GM12892 (cell line): Measurements from ENCODE around the gene AUNIP.
"Not testable (repeated sequence)": the region's sequence is repeated elsewhere in the genome, so short reads cannot be mapped to it uniquely, and the experiment has no call there.

Experiments used
- DNase-seq: peaks from one replicate; pipeline ENCODE4 v3.0.0; 2011; ENCODE audit not compliant: insufficient read length
- FAIRE-seq: peaks from 2 replicates; lab custom pipeline; 2011; peaks lifted over from hg19 to GRCh38; lab: Jason Lieb, UNC
- POLR2A ChIP-seq: IDR thresholded peaks from 2 replicates; pipeline ENCODE4 v1.6.1; 2011; ENCODE audit warnings: low read depth, low read length, control low read depth
- POLR2AphosphoS5 ChIP-seq: IDR thresholded peaks from 2 replicates; pipeline ENCODE4 v1.6.1; 2011; ENCODE audit warnings: low read depth, low read length, control low read depth
- TAF1 ChIP-seq: IDR thresholded peaks from 2 replicates; pipeline ENCODE4 v1.6.1; 2011; ENCODE audit warnings: low read depth, mild to moderate bottlenecking, control low read depth, low read length, borderline replicate concordance

AUNIP gene

DNA sequence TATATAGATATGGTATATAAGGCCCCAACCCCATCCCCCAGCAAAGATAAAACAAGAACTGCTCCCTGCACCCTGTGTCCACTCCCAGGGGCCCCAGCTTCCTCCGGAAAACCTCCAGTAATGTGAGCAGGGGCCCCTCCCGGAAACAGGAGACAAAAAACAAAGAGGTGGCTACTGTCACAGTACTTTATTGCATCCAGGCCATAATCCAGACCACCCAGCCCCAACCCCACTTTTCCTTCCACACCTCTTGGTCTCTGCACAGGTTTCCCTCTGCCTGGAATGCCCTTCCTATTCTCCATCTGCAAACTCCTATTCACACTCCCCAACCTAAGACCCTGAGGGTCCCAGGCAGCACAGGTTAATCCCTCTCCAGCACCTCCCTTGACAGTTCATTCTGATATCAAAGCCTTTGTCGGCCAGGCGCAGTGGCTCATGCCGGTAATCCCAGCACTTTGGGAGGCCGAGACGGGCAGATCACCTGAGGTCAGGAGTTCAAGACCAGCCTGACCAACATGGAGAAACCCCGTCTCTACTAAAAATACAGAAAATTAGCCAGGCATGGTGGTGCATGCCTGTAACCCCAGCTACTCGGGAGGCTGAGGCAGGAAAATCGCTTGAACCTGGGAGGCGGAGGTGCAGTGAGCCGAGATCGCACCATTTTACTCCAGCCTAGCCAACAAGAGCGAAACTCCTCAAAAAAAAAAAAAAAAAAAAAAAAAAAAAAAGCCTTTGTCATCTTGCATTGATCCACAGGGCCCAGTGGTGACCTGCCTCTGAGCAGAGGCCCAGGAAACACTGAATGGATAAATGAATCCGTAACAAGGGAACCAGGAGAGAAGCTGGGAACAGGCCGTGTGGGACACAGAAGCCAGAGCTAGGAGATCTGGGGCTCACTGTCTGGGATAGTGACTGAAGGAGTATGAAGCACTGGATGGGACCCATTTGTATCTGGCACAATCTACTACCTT, 2.3 kb upstream of the AUNIP start:
- no peak for FAIRE-seq
- TF ChIP-seq TAF1 (no peak), POLR2AphosphoS5 (no peak)
- DNase-seq: no peak

DNA sequence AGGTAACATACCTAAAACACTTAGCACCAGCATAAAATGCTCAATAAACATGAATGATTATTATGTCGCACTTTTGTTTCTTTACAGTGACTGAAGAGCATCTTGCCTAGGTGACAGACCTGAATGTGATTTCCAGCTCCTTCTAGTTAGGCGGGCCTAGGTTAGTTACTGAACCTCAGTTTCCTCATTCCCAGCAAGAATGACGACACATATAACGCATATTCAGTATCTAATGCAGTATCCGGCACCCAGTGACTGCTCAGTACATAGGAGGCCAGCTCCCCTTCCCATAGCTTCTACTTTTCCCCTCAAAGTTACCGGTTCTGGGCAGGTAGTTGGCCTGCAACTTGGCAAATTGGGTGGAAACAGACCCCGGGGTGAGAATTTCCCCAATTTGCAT, 763 bp downstream of the AUNIP start:
- no peak for DNase-seq
- peak; percentile 57 for FAIRE-seq
- TF ChIP-seq POLR2AphosphoS5 (no peak), TAF1 (no peak), POLR2A (no peak)

DNA sequence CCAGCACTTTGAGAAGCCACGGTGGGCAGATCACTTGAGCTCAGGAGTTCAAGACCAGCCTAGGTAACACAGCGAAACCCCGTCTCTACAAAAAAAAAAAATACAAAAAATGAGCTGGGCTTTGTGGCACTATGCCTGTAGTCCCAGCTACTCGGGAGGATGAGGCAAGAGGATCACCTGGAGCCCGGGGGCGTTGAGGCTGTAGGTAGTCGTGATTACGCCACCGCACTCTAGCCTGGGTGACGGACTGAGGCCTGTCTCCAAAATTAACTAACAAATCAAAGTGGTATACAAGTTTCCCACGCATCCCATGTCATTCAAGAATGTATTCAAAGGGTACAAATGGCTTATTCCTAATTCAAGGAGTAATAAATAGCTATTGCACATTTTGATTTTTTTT, 2.4 kb downstream of the AUNIP start:
- no peak for DNase-seq
- TF ChIP-seq POLR2A (no peak), TAF1 (no peak), POLR2AphosphoS5 (no peak)
- no peak for FAIRE-seq

DNA sequence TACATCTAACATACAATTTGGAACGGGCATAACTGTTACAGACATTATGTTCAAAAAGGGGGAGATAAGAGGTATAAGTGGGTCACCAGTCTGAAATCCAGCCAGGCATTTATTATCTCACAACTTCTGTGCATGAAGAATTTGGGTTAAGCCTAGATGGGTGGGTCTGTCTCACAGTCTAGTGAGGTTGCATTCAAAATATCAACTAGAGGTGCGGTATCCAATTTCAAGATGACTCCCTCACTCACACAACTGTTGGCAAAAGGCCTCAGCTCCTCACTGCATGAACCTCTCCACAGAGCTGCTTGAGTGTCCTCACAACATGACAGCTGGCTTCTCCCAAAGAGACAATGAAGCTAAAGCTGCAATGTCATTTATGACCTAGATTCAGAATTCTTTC, 4.7 kb downstream of the AUNIP start:
- DNase-seq: no peak
- TF ChIP-seq POLR2AphosphoS5: no peak
- no peak for TF ChIP-seq TAF1
- TF ChIP-seq POLR2A: no peak

DNA sequence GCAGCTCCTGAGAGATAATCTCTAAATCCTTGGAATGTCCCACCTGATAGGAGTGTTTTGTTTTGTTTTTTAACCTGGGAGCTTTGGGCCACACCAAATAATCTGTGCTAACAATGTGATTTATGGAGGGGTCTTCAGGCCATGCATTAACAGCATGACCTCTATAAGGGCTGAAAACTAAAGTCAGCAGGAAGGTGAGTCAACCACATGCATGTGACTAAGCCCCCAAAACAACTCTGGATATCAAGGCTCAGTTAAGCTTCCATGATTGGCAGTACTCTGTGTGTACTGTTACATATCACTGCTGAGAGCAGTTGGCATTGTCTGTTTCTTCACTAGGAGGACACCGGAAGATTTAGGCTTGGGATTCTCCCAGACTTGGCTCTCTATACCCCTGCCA, 10.7 kb downstream of the AUNIP start:
- no peak for FAIRE-seq
- no peak for DNase-seq
- TF ChIP-seq TAF1 (no peak), POLR2A (no peak), POLR2AphosphoS5 (no peak)

More for the DNA sequence above, 4.7 kb downstream of the AUNIP start:
- FAIRE-seq: no peak

DNA sequence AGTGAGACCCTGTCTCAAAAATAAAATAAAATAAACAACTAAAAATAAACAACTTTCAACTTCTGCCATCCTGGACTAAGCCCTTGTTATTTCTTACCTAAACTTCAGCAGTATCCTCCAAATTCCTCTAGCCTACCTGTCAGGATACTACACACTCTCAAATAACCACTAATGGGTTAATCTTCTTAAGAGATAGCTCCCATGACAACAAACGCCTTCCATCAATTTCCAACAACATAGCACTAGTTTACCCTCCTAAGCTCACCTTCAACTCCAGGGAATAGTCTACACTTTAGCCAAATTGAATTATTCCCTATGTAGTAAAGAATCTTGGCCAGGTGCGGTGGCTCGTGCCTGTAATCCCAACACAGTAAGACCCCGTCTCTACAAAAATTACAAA, 11.3 kb downstream of the AUNIP start:
- TF ChIP-seq POLR2A (no peak), TAF1 (no peak), POLR2AphosphoS5 (no peak)
- DNase-seq: no peak
- FAIRE-seq: no peak

DNA sequence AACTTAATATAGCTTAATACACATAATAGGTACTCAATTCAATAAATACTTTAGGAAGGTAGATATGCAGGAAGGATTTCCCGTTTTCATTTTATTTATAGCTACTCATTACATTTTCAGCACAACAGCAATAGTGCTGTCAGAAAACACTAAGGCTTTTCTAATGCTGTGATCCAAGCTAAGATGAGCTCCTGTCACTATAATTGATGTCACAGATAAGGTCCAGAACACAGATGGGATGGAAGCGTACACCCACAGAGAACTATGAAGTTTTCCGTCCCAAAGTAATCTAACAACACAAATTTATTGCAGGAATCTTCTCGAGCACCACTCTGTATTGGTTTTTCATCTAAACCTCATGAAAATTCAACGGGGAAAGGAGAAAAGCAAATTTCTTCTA, 13.6 kb downstream of the AUNIP start:
- DNase-seq (no peak), FAIRE-seq (no peak)
- no peak for TF ChIP-seq POLR2AphosphoS5
- no peak for TF ChIP-seq POLR2A
- no peak for TF ChIP-seq TAF1

DNA sequence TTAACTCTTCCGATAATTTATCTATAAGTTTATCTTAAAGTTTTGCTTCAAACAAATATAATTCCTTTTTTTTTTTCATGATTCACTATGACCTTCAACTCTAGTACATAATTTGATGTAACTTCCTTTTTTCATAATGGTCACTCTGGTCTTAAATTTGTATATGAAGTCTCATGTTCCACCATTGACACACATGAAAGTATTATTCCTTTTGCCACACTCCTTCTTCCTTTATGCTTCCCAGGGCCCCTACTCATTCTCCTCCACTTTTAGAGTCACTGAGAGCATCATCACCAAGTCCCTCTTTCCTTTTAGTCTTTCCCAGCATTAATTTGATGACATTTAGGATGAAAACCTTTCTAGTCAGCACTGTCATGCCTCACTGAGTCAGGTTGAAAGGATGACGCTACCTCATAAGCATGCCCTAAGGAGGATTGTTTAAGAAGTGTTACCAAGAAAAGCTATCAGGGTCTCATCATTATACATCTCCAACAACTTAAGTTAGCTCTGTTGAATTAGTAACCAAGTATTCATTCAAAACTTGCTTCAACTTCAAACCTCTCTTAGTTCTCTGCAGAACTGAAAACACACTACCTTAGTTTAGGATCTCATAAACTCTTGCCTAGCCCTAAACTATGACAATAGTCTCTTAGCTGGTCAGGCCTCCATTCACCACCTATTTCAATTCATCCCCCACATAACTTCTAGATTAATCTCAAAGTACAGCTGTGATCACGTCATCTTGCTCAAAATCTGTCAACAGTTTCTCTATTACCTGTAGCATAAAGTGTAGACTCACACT, 14.5 kb downstream of the AUNIP start:
- TF ChIP-seq TAF1: no peak
- TF ChIP-seq POLR2A: no peak
- TF ChIP-seq POLR2AphosphoS5: no peak
- DNase-seq: no peak
- no peak for FAIRE-seq

DNA sequence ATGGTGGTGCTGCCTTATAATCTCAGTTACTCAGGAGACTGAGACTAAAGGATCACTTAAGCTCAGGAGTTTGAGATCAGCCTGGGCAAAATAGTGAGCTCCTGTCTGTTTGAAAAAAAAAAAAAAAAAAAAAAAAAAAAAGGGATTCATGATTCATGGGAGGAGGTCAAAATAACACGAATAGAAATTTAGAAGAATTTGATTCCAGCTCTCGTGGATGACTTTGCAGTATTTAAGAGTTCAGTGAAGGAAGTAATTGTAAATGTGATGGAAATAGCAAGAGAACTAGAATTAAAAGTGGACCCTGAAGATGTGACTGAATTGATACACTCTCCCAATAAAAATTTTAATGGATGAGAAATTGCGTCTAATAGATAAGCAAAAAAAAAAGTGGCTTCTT, 15.8 kb downstream of the AUNIP start:
- DNase-seq (no peak), FAIRE-seq (no peak)
- TF ChIP-seq TAF1: no peak
- TF ChIP-seq POLR2AphosphoS5: no peak
- no peak for TF ChIP-seq POLR2A

DNA sequence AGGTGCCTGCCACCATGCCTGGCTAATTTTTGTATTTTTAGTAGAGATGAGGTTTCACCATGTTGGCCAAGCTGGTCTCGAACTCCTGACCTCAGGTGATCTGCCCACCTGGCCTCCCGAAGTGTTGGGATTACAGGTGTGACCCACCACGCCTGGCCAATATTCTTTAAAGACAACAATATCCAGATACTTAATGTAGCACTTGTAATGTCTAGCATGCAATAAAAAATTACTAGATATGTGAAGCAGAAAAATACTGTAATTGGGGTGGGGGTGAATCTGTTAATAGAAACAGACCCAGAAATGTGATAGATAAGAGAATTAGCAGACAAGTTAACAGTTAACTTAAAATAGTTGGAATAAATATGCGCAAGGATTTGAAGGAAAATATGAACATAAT, 19.4 kb downstream of the AUNIP start:
- FAIRE-seq, DNase-seq: not testable (repeated sequence)

DNA sequence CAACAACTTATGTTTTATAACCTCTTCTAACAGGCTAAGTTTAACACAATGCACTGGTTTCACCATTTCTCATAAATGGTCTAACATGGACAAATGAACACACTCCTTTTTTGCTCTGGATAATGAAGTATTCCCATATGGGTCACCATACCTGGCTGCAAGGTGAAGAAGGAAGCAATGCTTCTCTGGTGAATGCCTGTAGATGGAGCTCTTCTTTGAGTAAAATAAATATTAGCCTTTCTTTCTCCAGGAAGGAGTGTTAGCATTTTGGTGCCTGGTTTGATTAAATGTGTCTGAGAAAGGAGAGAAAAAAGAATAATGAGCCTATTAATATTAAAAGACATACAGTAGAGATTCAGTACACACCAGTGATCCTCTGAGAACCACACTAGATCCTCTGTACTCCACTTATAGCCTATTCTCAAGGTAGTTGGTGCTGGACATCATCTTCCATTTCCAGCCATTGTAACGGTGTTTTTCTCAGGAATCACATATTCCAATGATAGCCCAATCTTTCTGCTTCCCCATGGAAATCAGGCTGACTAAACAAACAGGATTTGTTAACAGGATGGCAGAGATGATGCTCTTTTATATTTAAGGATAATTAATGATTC, 21.9 kb downstream of the AUNIP start:
- TF ChIP-seq POLR2A (no peak), POLR2AphosphoS5 (no peak), TAF1 (no peak)
- DNase-seq (no peak), FAIRE-seq (peak; percentile 53)
